WERI-Rb-1 (cell line): Measurements from ENCODE around the gene DGCR2.
"Not testable (repeated sequence)": the region's sequence is repeated elsewhere in the genome, so short reads cannot be mapped to it uniquely, and the experiment has no call there.

Source experiments
- DNase-seq: peaks from one replicate; pipeline ENCODE4 v3.0.0-alpha.2; 2020
- H3K27ac ChIP-seq: fragments of 250-450 bp; sonication (Bioruptor Pico); 2 replicates; pipeline ENCODE4 v1.5.1; 2020; ENCODE audit warnings: mild to moderate bottlenecking, moderate library complexity
- H3K27me3 ChIP-seq: fragments of 250-450 bp; sonication (Bioruptor Pico); 2 replicates; pipeline ENCODE4 v1.5.1; 2021; ENCODE audit warnings: mild to moderate bottlenecking, low read depth, moderate library complexity; ENCODE audit not compliant: insufficient read depth, severe bottlenecking
- H3K36me3 ChIP-seq: fragments of 250-450 bp; sonication (Bioruptor Pico); 2 replicates; pipeline ENCODE4 v1.5.1; 2020; ENCODE audit warnings: mild to moderate bottlenecking, moderate library complexity
- H3K4me3 ChIP-seq: 2 replicates; pipeline ENCODE4 v1.5.1; 2011; ENCODE audit warnings: low read depth, mild to moderate bottlenecking, control low read depth, low read length
- H3K9me3 ChIP-seq: fragments of 250-450 bp; sonication (Bioruptor Pico); 2 replicates; pipeline ENCODE4 v1.5.1; 2021; ENCODE audit warnings: mild to moderate bottlenecking, moderate library complexity; ENCODE audit not compliant: severe bottlenecking
- TF ChIP-seq, protein P1 (sequence below): IDR thresholded peaks from 2 replicates; pipeline ENCODE4 v1.5.1; 2011; ENCODE audit warnings: low read depth, mild to moderate bottlenecking, control low read depth, inconsistent platforms, low read length

The DGCR2 gene

DNA sequence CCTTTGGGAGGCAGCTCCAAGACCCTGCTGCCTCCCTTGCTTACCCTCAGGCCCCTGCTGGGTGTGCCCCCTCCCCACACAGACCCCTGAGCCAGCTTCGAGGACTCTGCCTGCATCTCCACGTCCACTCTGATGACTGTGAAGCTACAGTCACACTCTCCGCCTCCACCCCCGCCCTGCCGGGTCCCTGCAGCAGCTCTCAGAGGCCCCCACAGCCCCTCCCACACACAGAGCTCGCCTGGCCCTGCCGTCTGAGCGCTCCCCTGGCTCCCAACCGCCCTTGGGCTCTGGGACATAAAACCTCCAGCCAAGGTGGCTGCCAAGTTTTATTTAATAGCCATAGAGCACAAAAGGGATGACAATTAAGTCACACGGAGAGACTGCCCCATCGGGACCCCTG is 96.1 kb downstream of the DGCR2 start:
- not testable (repeated sequence) for DNase-seq, H3K9me3 ChIP-seq, H3K36me3 ChIP-seq, H3K27ac ChIP-seq, H3K27me3 ChIP-seq, H3K4me3 ChIP-seq

DNA sequence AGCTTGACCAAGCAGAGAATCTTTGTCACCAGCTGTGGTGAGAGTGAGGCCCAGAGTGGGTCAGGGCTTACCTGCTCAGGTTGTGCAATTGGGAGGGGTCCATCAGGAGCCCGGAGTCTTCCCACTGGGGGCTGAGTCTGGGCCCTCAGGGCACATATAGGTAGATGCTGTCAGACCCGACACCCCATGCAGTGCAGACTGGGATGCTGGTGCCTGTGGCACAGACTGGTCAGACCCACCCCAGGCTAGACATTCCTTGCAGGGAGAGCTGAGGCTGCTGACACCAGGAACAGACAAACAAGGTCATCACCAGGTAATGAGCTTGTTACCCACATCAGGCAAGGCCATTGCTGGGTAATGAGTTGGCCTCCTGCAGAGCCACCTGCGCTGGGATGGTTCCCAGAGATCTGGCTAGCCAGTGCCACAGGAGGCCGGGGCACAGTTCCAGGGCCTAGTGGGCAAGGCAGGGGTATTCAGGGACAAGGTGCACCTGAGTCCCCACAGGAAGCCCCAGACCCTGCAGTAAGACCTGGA is 97.2 kb downstream of the DGCR2 start:
- H3K9me3 ChIP-seq, H3K27ac ChIP-seq, H3K27me3 ChIP-seq, DNase-seq, H3K36me3 ChIP-seq, H3K4me3 ChIP-seq: not testable (repeated sequence)

DNA sequence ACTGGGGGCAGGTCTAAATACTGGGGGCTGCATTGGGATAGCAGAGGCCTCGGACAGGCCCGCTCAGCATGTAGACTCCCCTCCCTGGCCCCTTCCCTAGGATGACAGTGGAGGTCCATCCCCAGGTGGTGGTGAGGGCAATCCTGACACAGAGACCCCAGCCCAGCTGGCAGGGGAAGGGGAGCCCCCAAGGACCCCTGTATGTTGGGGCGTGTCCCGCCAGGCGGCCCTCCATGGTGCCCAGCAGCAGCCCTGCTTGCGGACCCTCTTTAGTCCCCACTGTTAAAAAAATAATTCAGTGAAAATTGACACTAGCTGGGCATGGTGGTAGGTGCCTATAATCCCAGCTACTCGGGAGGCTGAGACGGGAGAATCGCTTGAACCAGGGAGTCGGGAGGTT is 98.3 kb downstream of the DGCR2 start:
- not testable (repeated sequence) for H3K36me3 ChIP-seq, H3K27me3 ChIP-seq, H3K27ac ChIP-seq, DNase-seq, H3K9me3 ChIP-seq, H3K4me3 ChIP-seq

DNA sequence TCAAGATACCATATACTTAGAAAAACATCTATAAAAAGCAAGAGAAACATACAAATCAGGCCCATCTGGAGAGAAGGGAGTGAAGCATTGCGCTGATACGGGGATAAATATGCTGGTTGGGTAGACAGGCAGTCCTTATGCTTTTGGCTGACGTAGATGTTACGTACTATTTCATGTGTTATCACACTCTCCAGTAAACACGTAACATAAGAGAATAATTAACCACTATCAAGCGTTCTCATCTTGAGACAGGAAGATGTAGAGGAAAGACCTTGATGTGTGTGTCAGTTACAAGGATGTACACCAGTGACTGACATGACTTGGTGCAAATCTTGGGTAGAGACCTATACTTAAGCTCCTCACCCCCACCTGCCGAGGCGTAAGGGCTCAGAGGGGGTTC is 99.5 kb downstream of the DGCR2 start:
- Histone ChIP-seq H3K36me3 (no peaks in the 10 kb centered on the region), H3K27ac (no peak overlapping the region), H3K27me3 (no peaks in the 10 kb centered on the region), H3K4me3 (no peak overlapping the region), H3K9me3 (no peaks in the 10 kb centered on the region)
- TF ChIP-seq, protein P1, sequence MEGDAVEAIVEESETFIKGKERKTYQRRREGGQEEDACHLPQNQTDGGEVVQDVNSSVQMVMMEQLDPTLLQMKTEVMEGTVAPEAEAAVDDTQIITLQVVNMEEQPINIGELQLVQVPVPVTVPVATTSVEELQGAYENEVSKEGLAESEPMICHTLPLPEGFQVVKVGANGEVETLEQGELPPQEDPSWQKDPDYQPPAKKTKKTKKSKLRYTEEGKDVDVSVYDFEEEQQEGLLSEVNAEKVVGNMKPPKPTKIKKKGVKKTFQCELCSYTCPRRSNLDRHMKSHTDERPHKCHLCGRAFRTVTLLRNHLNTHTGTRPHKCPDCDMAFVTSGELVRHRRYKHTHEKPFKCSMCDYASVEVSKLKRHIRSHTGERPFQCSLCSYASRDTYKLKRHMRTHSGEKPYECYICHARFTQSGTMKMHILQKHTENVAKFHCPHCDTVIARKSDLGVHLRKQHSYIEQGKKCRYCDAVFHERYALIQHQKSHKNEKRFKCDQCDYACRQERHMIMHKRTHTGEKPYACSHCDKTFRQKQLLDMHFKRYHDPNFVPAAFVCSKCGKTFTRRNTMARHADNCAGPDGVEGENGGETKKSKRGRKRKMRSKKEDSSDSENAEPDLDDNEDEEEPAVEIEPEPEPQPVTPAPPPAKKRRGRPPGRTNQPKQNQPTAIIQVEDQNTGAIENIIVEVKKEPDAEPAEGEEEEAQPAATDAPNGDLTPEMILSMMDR: no peak
- DNase-seq: no peak

DNA sequence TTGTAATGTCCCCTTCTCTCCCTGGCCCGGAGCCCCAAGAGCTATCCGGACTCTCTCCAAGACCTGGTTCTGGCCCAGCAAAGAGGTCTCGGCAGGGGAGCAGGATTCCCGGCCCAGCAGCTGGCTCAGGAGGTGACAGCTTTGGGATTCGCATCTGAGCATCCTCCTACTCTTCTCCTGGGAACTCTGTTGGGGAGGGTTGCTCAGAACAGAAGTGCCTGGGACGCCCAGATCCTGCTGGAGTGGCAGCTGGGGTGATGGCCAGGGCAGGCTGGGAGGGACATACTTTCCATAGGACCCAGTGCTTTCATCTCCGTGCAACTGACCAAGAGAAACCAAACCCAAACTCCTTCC is 102.6 kb downstream of the DGCR2 start:
- DNase-seq: no peak
- Histone ChIP-seq H3K27me3 (no peaks in the 10 kb centered on the region), H3K4me3 (no peak overlapping the region), H3K9me3 (no peaks in the 10 kb centered on the region), H3K36me3 (no peaks in the 10 kb centered on the region; the same call in 1 of the 2 replicates), H3K27ac (no peak overlapping the region)
- TF ChIP-seq, protein P1: no peak

DNA sequence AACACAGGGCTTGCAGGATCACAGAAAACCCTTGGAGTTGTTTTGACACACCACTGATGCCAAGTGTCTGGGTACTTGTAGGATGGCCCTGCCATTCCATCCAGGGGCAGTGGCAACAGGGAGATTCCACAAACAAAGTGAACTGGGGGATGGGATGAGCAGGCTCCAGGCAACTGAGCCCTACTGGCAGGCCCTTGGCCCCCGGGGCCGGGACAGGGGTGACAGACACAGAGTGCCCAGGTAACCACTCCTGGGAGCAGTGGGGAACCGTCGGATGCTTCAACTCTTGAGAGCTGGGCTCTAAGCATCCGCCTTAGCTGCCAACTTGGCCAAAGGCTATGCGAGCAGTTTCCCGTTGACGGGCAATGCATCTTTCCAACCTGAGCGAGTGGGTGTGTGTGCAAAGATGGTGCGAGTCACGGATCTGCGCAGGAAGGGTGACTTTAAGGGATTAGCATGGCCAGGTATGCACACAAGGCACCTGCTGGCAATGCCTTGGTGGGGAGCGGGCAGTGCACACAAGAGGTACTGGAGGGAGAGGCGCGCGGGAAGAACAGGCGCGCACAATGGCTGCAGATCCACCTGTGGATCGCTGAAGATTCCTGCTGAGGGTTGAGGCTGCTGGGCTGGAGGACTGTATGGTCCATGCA is 103.1 kb downstream of the DGCR2 start:
- no peaks in the 10 kb centered on the region; the same call in 1 of the 2 replicates for H3K36me3 ChIP-seq
- no peak overlapping the region for H3K27ac ChIP-seq
- DNase-seq: no peak
- TF ChIP-seq, protein P1: no peak
- no peak overlapping the region for H3K4me3 ChIP-seq
- no peaks in the 10 kb centered on the region for H3K9me3 ChIP-seq
- no peaks in the 10 kb centered on the region for H3K27me3 ChIP-seq

DNA sequence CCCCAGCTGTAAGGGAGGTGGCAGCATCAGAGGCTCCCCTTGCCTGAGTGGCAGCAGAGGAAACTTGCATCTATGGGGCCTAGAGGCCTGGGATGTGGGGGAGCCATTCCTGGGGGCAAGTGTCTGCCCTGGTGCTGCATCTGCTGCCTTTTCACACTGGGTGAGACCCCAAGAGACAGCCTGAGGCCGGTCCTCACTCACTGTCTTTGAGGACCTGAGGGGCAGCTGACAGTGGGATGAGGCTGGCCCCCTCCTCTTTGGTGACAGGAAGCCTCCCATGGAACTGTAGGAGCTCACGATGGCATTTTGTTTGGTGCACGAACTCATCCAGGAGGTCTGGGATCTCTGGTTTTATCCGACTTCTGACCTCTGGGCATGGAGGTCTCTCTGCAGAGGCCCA is 104.0 kb downstream of the DGCR2 start:
- H3K9me3 ChIP-seq: no peaks in the 10 kb centered on the region

More for the DNA sequence above, 104.0 kb downstream of the DGCR2 start:
- DNase-seq: no peak
- Histone ChIP-seq H3K27ac (no peak overlapping the region), H3K4me3 (no peak overlapping the region), H3K27me3 (no peaks in the 10 kb centered on the region), H3K36me3 (no peaks in the 10 kb centered on the region; the same call in 1 of the 2 replicates)
- TF ChIP-seq, protein P1: no peak
